ENCODE measurements around the gene PLSCR4. TPM values are rescaled to one million over a fixed set of nuclear protein-coding genes. Genes with fewer than 3 reads are reported as not detected.
"Not testable (repeated sequence)": the region's sequence is repeated elsewhere in the genome, so short reads cannot be mapped to it uniquely, and the experiment has no call there.

The PLSCR4 gene, protein sequence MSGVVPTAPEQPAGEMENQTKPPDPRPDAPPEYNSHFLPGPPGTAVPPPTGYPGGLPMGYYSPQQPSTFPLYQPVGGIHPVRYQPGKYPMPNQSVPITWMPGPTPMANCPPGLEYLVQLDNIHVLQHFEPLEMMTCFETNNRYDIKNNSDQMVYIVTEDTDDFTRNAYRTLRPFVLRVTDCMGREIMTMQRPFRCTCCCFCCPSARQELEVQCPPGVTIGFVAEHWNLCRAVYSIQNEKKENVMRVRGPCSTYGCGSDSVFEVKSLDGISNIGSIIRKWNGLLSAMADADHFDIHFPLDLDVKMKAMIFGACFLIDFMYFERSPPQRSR
- total RNA-seq = 60.7 TPM
- long read RNA-seq, partial matches to known transcripts = 3 of 19 reads
- long read RNA-seq, other reads (novel, unspliced or antisense) = 9 of 19 reads

DNA sequence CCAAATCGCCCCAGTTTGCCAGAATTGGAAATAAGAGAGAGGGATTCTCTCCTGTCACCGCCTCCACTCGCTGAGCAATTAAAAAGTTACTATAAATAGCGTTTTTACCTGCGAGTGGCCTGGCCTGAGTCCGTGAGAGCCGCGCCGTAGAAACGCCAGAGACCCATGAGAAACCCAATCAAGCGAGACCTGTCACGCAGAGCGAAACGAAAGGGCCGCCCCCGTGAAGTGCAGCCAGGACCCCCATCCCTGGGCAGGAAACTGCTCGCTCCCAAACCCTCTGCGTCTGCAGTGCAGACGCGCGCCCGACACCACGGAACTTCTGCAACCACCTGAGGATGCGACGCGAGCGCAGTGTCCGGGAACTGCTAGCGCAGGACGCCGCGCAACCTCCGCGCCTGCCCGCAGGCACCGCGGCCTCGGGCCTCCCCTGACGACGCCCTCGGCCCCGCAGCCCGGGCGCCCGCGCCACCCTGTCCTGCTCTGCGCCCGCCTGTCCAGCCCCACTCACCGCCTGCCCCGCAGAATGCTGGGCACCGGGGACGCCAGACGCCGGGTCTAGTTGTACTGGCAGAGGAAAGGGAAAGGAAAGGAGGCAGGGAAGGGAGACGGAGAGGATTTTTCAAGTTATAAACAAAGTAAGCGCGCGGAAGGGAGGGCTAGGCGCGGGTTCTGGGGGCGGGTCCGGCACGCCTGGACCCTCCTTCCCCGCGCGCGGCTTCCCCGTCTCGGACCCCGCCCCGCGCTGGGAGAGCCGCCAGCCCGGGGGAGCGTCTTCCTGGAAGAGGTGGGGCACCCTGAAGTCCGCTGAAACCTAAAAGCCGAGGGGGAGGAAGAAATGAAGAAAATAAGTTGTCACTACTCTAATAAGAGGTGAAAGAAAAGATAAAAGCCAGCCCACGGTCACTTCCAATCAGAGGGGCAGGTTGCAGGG, at the start of gene PLSCR4:
Gene PLSCR4, minus strand, starts transcription at position 657 of the 934 bp plus-strand sequence. CDS start 29,034 bp downstream, outside the sequence.
- DNase-seq (ENCODE audit: low spot score) = no peak

DNA sequence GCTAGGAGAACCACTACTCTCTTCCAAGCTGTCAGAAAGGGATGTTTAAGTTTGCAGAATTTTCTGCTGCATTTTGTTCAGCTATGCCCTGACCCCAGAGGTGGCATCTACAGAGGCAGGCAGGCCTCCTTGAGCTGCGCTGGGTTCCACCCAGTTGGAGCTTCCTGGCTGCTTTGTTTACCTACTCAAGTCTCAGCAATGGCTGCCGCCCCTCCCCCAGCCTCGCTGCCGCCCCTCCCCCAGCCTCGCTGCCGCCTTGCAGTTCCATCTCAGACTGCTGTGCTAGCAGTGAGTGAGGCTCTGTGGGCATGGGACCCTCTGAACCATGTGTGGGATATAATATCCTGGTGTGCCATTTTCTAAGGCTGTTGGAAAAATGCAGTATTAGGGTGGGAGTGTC, 42.5 kb upstream of the PLSCR4 start:
- DNase-seq (ENCODE audit: low spot score) = not testable (repeated sequence)

DNA sequence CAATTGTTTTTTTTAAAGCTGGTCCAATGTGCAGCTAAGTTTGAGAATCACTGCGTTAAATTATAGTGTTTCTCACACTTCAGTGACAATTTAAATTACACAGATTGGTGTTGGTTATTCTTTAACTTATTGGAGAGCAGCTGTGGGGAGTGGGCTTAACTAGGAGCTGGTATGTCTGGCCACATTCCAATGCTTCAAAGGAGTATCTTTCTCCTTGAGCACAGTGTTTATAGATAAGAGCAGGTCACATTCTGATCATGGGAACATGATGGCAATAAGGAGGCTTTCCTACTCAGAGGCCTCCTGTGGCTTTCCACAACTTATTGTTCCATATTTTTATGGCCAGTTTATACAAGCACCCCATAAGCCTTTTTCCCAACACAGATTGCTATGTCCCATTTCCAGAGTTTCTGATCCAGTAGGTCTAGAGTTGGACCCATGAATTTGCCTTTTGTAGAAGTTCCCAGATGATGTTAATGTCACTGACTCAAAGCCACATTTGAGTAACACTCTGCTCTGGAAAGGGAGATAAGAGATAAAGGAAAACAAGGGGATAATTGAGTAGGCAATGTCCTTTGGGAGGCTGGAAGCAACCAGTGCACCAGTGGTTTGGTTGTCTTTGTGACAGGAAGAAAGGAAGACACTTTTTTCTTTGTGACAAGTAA, 33.0 kb upstream of the PLSCR4 start:
- no peak for DNase-seq (ENCODE audit: low spot score)

DNA sequence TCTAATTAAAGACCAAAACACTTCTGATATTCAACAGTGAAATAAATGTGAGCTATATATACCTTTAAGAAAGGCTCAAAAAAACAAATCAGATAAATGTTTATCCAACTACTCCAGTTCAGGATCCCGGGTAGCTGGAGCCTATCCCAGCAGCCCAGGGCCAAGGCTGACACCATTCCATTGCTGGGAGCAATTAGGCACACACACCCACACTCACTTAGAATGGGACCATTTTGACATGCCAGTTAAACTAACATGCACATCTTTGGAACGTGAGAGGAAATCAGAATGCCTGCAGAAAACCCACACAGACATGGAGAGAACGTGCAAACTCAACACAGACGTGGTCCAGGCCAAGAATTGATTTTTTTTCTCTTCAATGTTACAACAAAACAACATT, 30.0 kb upstream of the PLSCR4 start:
- DNase-seq (ENCODE audit: low spot score) = no peak

DNA sequence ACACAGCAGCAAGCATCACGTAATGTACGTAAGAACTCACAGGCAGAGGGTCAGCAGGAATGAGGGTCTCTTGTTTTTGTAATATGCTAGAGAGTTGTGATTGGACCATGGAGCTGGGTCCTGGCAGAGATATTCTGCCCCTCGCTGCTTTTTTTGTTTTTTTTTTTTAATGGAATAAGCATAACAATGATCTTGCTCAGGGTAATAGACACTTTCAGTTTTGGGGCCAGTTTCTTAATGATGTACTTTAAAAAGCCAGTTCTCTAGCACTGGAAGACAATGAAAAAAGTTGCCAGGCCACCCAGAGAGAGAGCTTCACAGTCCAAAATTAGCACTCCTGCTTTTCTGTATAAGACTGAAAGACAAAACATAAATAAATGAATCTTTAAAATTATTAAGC, 29.0 kb upstream of the PLSCR4 start:
- no peak for DNase-seq (ENCODE audit: low spot score)

DNA sequence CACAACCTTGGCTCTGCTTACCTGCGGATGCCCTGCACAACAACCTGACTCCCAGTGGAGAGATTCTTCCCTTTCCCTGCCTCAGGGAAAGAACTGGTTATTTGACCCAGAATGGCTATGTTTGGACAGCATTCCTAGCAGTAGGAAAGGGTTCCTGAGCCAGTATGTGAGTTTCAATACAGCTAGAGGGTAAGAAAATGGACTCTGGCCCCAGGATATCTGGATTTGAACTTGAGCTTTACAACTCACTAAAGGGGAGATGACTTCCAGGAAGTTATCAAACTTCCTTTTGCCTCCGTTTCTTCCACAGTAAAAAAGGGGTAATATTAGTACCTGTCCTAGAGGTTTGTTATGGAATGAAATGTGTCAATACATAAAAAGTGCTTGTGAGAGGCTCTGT, 28.1 kb upstream of the PLSCR4 start:
- no peak for DNase-seq (ENCODE audit: low spot score)

DNA sequence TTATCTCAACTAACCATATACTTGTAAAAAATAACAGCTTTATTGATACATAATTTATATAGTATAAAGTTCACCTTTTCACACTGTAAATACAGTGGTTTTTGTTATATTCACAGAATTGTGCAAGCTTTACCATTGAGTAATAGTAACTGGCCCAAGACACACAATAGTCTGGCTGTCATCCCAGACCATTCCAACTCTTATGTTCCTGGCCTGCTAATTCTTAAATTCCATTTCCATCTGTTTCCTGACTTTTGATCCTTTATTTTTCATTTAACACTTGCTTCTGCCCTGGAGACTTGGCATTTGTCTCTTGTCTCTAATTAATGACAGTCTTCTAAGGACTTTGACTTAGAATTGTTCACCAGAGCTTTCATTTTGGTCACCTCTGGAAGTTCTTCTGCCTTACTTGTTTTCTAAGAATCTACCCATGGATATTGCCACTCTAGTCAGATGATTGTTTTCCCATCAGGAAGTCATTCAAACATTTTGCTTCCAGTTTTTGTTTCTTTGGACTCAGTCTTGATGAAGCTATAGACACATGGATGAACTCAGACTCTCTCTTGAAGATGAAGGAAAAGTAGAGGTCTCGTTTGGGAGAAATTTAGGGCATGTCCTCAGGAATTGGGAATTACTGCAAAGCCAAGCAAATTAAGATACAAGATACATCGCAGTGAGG, 27.2 kb upstream of the PLSCR4 start:
- DNase-seq (ENCODE audit: low spot score) = no peak

DNA sequence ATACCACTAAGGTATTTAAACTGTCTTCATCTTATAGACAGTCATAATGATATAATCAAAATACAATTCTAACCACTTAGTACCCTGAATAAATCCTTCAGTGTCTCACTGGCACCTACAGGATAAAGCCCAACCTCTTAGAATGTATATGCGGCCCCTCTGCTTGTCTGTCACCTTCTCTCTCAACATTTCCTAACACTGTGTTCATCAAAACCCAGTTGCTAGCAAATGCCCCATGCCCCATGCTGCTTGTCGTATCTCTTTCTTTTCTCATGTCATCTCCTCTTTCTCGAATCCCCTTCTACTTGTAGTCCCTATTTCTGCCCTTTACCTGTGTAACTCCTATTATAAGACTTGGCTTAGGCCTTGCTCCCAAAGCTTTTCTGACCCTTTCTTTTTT, 24.6 kb upstream of the PLSCR4 start:
- no peak for DNase-seq (ENCODE audit: low spot score)

DNA sequence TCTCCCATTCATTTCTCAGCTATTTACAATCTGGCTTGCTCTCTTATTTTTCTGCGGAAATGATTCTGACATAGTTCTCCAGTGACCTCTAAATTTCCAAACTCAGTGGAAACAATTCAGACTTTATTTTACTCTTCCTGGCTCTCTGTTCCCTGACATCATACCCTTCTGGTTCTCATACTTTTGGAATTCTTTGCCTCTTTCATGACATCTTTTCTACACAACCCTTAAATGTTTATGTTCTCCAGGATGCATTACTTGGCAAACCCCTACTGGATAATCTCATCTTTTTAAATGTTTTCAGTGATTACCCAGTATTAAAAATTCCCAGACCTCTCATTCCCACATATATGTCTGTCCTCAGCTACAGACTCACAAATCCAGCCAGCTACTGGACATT, 23.9 kb upstream of the PLSCR4 start:
- no peak for DNase-seq (ENCODE audit: low spot score)

DNA sequence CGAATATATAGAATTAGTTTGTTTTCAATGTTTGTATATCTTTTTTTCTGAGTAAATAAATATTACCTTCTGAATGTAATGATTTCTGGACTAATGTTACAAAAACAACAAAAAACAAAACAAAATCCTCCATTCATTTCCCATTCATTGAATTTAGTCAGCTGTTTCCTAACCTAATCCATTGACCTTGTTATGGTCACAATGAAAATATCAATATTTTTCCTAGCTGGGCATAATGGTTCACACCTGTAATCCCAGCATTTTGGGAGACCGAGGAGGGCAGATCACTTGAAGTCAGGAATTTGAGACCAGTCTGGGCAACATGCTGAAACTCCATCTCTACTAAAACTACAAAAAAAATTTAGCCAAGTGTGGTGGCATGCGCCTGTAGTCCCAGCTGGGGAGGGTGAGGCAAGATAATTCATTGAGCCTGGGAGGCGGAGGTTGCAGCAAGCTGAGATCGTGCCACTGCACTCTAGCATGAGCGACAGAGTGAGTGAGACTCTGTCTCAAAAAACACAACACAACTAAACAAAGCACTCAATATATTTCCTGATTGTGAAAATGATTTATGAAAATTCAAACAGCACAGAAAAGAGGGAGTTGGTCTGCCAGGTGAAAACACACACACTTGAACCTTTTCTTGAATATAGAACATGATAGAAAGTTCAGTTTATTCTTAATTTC, 23.0 kb upstream of the PLSCR4 start:
- no peak for DNase-seq (ENCODE audit: low spot score)

DNA sequence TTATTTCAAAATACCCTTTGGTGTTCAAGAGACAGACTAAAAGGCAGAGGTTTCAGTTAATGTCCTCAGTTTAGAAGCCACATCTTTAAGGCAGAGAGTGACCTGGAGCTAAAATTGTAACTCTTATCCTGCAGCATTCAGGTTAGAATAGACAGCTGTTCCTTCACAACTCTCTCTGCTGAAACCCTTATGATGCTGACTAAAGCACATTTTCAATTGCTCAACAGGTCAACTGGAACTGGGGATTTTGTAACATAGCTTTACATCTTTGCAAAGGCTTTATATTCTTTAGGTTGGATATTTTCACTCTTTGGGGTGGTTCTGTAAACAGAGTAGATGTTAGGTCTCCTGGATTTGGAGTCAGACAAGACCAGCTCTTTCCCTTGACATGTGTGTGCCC, 20.3 kb upstream of the PLSCR4 start:
- DNase-seq (ENCODE audit: low spot score) = no peak

DNA sequence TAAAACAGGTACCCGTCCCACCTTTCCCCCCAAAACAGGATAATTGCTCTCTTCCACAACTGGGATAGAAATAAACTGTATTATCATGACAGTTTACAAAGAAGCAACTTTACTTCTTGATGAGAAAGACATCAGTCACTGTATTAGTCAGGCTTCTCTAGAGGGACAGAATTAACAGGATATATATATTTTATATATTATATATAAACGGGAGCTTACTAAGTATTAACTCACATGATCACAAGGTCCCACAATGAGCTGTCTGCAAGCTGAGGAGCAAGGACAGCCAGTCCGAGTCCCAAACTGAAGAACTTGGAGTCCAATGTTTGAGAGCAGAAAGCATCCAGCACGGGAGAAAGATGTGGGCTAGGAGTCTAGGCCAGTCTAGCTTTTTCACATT, 18.4 kb upstream of the PLSCR4 start:
- DNase-seq (ENCODE audit: low spot score) = no peak

DNA sequence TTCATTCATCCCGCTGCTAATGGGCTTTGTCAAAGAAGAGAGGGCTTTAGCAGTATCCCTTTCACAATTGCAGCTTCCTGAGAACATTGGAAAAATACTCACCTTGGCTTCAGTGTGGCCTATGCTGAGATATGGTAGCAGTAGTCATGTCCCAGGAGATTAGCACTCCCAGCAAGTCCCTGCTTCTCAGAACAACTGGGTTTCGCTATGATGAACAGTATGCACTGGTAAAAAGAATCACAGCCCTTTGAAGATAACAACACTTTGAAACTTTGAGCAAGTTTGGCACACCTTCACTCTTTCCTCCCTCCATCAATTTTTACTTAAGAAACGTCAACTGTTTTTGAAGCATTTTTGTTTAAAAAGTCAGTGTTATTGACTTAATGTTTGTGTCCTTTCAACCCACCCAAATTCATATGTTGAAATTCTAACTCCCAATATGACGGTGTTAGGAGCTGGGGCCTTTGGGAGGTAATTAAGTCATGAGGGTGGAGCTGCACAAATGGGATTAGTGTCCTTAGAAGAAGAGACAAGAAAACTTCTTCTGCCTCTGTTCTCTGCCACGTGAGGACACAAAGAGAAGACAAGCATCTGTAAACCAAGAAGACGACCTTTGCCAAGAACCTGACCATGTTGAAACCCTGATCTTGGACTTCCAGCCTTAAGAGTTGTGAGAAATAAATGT, 17.8 kb upstream of the PLSCR4 start:
- no peak for DNase-seq (ENCODE audit: low spot score)

DNA sequence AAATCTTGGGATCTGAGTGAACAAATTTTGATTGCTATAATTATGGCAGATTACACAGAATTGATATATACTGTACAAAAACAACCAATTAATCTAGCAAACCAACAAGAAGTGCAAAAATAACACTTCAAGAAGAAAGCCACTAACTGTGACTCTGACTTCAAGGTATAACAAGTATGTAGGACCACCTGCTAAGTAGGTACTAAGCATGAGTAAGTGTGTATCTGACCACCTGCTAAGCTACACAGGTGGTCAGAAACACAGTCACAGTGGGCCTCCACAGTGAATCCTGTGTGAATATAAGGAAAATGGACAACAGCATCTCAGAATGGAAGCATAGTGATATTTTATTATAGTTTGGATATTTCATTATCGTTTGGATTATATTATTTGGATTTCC, 14.8 kb upstream of the PLSCR4 start:
- no peak for DNase-seq (ENCODE audit: low spot score)

DNA sequence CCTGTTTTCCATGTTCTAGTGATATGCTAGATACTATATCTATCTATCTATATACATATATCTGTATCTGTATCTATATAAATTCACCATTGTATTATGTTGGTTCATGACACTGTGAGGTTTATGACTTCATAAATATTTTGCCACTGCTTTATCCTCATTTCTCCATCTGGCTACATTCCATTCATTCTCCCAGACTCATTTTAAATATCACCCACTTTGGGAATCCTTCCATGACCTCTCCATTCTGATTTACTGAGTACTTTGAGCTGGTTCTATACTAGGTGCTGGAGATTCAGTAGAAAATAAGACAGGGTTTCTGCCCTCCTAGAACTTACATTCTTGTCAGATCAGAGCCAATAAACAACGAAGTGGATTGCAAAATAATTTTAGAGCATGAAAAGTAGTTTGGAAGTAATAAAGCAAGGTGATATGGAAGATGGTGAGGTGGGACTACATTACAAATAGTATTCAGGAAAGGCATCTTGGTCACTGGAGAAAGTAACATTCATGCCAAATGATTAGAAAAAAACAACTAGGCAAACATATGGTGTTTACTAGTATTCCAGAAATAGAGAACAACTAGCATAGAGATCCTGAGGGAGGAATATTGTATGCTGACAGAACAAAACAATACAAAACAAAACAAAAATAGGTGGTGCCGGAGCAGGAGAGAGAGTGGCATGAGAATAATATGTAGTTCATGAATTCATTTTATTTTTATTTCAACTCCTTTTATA, 11.6 kb upstream of the PLSCR4 start:
- no peak for DNase-seq (ENCODE audit: low spot score)

DNA sequence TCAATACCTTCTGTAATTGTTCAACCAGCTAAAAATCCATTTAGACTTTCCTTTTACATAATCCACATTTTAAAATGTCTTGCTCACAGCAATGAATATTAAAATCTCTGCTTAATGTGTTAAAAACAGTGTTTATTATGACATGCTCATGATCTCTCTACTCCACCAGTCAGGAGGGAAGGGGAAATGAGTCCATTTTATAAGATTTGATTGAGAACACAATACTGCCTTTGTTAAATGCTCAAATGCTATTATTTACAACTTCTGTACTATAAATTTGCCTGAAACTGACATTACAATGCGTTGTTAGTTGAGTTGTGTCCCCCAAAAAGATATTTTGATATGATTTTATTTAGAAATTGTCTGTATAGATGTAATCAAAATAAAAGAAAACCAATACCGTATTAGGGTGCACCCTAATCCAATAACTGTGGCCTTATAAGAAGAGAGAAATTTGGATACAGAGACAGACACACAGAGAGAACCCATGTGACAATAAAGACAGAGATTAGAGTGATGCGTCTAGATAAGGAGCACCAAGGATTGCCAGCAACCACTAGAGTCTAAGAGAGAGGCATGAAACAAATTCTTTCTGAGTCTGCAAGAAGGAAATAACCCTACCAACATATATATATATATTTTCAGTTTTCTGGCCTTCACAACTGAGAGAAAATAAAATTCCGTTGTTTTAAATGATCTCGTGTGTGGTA, 9.1 kb upstream of the PLSCR4 start:
- no peak for DNase-seq (ENCODE audit: low spot score)

DNA sequence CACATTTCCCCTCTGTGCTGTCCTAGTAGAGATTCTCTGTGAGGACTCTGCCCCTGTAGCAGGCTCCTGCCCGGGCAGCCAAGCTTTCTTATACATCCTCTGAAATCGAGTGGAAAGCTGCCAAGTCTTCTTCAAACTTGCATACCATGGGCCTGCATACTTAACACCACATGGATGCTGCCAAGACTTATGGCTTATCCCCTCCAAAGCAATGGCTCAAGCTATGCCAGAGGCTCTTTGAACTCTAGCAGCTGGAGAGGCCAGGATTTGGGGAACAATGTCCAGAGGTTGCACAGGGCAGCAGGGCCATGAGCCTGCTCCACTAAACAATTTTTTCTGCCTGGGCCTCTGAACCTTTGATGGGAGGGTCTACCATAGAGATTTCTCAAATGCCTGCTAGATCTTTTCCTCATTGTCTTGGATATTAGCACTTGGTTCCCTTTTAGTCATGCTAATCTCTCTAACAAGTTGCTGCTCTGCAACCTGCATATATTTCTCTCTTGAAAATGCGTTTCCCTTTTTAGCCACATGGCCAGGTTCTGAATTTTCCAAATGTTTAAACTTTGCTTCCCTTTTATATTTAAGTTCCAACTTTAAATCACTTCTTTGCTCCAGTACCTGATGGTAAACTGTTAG, 6.1 kb upstream of the PLSCR4 start:
- no peak for DNase-seq (ENCODE audit: low spot score)

DNA sequence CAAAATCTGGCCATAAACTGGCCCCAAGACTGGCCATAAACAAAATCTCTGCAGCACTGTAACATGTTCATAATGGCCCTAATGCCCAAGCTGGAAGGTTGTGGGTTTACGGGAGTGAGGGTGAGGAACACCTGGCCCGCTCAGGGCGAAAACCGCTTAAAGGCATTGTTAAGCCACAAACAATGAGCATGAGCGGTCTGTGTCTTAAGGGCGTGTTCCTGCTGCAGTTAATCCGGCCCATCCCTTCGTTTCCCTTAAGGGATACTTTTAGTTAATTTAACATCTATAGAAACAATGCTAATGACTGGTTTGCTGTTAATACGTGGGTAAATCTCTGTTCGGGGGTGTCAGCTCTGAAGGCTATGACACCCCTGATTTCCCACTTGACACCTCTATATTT, 1.5 kb upstream of the PLSCR4 start:
- DNase-seq (ENCODE audit: low spot score) = not testable (repeated sequence)

All from mesenteric fat pad (tissue), 1 donor.